Peyer's patch (tissue), 4 donors: Measurements from ENCODE around the gene TMCO2.

Source experiments
- POLR2A ChIP-seq, 2 donors: fragments of 450-650 bp; IDR thresholded peaks; one replicate each; pipeline ENCODE4 v1.5.1; 2017; ENCODE audit warnings: antibody characterized with exemption in 2 of 2, mild to moderate bottlenecking in 2 of 2, moderate library complexity in 2 of 2
- TF ChIP-seq, protein P1 (sequence below), 6 experiments: fragments of 450-650 bp in 4 of 6; fragments of 200-600 bp in 2 of 6; sonication (generic) in 1 of 6; IDR thresholded peaks; one replicate each; pipeline ENCODE4 v1.5.1; 2017 to 2019; ENCODE audit warnings: antibody characterized with exemption in 6 of 6, mild to moderate bottlenecking in 3 of 6, moderate library complexity in 1 of 6

DNA sequence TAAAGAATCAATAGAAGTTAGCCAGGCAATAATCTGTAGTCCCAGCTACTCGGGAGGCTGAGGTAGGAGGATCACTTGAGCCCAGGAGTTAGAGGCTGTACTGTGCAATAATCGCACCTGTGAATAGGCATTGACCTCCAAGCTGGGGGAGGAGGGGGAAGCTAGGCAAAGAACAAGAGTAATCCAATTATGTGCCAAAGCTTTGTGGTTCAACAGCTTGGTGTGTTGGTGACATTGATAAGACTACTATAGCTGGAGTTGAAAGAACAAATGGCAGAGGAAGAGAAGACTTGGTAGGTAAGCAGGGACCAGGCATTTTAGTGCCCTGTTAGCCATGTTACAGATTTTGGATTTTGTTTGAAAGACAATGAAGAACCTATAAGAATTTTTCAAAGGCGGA, 2.1 kb upstream of the TMCO2 start:
- TF ChIP-seq, protein P1, sequence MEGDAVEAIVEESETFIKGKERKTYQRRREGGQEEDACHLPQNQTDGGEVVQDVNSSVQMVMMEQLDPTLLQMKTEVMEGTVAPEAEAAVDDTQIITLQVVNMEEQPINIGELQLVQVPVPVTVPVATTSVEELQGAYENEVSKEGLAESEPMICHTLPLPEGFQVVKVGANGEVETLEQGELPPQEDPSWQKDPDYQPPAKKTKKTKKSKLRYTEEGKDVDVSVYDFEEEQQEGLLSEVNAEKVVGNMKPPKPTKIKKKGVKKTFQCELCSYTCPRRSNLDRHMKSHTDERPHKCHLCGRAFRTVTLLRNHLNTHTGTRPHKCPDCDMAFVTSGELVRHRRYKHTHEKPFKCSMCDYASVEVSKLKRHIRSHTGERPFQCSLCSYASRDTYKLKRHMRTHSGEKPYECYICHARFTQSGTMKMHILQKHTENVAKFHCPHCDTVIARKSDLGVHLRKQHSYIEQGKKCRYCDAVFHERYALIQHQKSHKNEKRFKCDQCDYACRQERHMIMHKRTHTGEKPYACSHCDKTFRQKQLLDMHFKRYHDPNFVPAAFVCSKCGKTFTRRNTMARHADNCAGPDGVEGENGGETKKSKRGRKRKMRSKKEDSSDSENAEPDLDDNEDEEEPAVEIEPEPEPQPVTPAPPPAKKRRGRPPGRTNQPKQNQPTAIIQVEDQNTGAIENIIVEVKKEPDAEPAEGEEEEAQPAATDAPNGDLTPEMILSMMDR (IDR thresholded peaks at IDR 0.05): no peak
- no peak for TF ChIP-seq POLR2A (IDR thresholded peaks at IDR 0.05)
